Neuron (in vitro differentiated cells): ENCODE results near the gene LGALS9B.
"Not testable (repeated sequence)": the region's sequence is repeated elsewhere in the genome, so short reads cannot be mapped to it uniquely, and the experiment has no call there.

ENCODE experiments used
- H2AFZ ChIP-seq: one replicate; pipeline ENCODE4 v1.6.1; 2013; ENCODE audit warnings: low read depth, mild to moderate bottlenecking, inconsistent platforms, low read length, moderate library complexity
- H3K27me3 ChIP-seq: one replicate; pipeline ENCODE4 v1.6.1; 2013; ENCODE audit warnings: low read length; ENCODE audit not compliant: insufficient read depth
- H3K36me3 ChIP-seq: one replicate; pipeline ENCODE4 v1.6.1; 2013; ENCODE audit warnings: low read length; ENCODE audit not compliant: insufficient read depth
- H3K4me1 ChIP-seq: one replicate; pipeline ENCODE4 v1.6.1; 2013; ENCODE audit warnings: low read length; ENCODE audit not compliant: insufficient read depth
- H3K4me3 ChIP-seq: 2 replicates; pipeline ENCODE4 v1.5.1; 2013; ENCODE audit warnings: mild to moderate bottlenecking, low read length, moderate library complexity
- H3K9me3 ChIP-seq: one replicate; pipeline ENCODE4 v1.6.1; 2013; ENCODE audit warnings: low read length

The LGALS9B gene

GRCh38 chr17:20467447-20467846, at the start of gene LGALS9B:
Gene LGALS9B (minus strand): TSS chr17:20467539. CDS start chr17:20467470, 69 bp downstream.
- H3K36me3 ChIP-seq, H3K9me3 ChIP-seq, H3K4me1 ChIP-seq, H3K27me3 ChIP-seq, H3K4me3 ChIP-seq, H2AFZ ChIP-seq: not testable (repeated sequence)

GRCh38 chr17:20516986-20517385, 49.6 kb upstream of the LGALS9B start:
- not testable (repeated sequence) for H3K4me3 ChIP-seq, H3K36me3 ChIP-seq, H2AFZ ChIP-seq, H3K27me3 ChIP-seq, H3K9me3 ChIP-seq, H3K4me1 ChIP-seq

GRCh38 chr17:20515099-20515498, 47.8 kb upstream of the LGALS9B start:
- H3K9me3 ChIP-seq, H2AFZ ChIP-seq, H3K36me3 ChIP-seq, H3K4me1 ChIP-seq, H3K27me3 ChIP-seq, H3K4me3 ChIP-seq: not testable (repeated sequence)

GRCh38 chr17:20513539-20513938, 46.2 kb upstream of the LGALS9B start:
- not testable (repeated sequence) for H2AFZ ChIP-seq, H3K36me3 ChIP-seq, H3K4me3 ChIP-seq, H3K4me1 ChIP-seq, H3K27me3 ChIP-seq, H3K9me3 ChIP-seq

GRCh38 chr17:20512378-20512777, 45.0 kb upstream of the LGALS9B start:
- not testable (repeated sequence) for H3K36me3 ChIP-seq, H3K9me3 ChIP-seq, H2AFZ ChIP-seq, H3K27me3 ChIP-seq, H3K4me3 ChIP-seq, H3K4me1 ChIP-seq

GRCh38 chr17:20511778-20512177, 44.4 kb upstream of the LGALS9B start:
- not testable (repeated sequence) for H3K4me1 ChIP-seq, H3K4me3 ChIP-seq, H3K9me3 ChIP-seq, H3K27me3 ChIP-seq, H3K36me3 ChIP-seq, H2AFZ ChIP-seq

GRCh38 chr17:20505333-20505732, 38.0 kb upstream of the LGALS9B start:
- not testable (repeated sequence) for H3K36me3 ChIP-seq, H3K9me3 ChIP-seq, H3K4me1 ChIP-seq, H3K4me3 ChIP-seq, H3K27me3 ChIP-seq, H2AFZ ChIP-seq

GRCh38 chr17:20504388-20505066, 37.2 kb upstream of the LGALS9B start:
- H3K36me3 ChIP-seq, H3K27me3 ChIP-seq, H3K9me3 ChIP-seq, H2AFZ ChIP-seq, H3K4me3 ChIP-seq, H3K4me1 ChIP-seq: not testable (repeated sequence)

- not testable (repeated sequence) for H2AFZ ChIP-seq, H3K4me3 ChIP-seq, H3K36me3 ChIP-seq, H3K27me3 ChIP-seq, H3K9me3 ChIP-seq, H3K4me1 ChIP-seq
Observed at GRCh38 chr17:20501896-20502295, 34.6 kb upstream of the LGALS9B start.

- H3K9me3 ChIP-seq, H3K36me3 ChIP-seq, H3K4me3 ChIP-seq, H3K4me1 ChIP-seq, H3K27me3 ChIP-seq, H2AFZ ChIP-seq: not testable (repeated sequence)
Observed at GRCh38 chr17:20500346-20500745, 33.0 kb upstream of the LGALS9B start.

- not testable (repeated sequence) for H3K27me3 ChIP-seq, H2AFZ ChIP-seq, H3K4me3 ChIP-seq, H3K36me3 ChIP-seq, H3K4me1 ChIP-seq, H3K9me3 ChIP-seq
Observed at GRCh38 chr17:20495420-20495819, 28.1 kb upstream of the LGALS9B start.

- not testable (repeated sequence) for H2AFZ ChIP-seq, H3K27me3 ChIP-seq, H3K36me3 ChIP-seq, H3K4me1 ChIP-seq, H3K4me3 ChIP-seq, H3K9me3 ChIP-seq
Observed at GRCh38 chr17:20494735-20495134, 27.4 kb upstream of the LGALS9B start.

- not testable (repeated sequence) for H3K36me3 ChIP-seq, H3K4me3 ChIP-seq, H2AFZ ChIP-seq, H3K27me3 ChIP-seq, H3K4me1 ChIP-seq, H3K9me3 ChIP-seq
Observed at GRCh38 chr17:20494147-20494546, 26.8 kb upstream of the LGALS9B start.

GRCh38 chr17:20492971-20493370, 25.6 kb upstream of the LGALS9B start:
- H3K4me1 ChIP-seq, H3K4me3 ChIP-seq, H2AFZ ChIP-seq, H3K36me3 ChIP-seq, H3K27me3 ChIP-seq, H3K9me3 ChIP-seq: not testable (repeated sequence)
